Renal pelvis (tissue), 12 donors: ENCODE measurements around the gene ARHGEF3. TPM values are rescaled to one million over a fixed set of nuclear protein-coding genes. Genes with fewer than 3 reads are reported as not detected.

Source experiments
- DNase-seq: peaks from one replicate; pipeline ENCODE4 v3.0.0-alpha.2; 2013
- long read RNA-seq, 16 experiments: transcript quantifications; one replicate each; lab custom pipeline, GENCODE V29; 2026
- polyA plus RNA-seq, 3 donors: library from polyadenylated mRNA; unstranded; fragments of 120-200 nt; gene quantifications; one replicate each; pipeline ENCODE4 v1.2.1, GENCODE V29; 2013; ENCODE audit not compliant: insufficient read length in 3 of 3

Gene ARHGEF3, protein sequence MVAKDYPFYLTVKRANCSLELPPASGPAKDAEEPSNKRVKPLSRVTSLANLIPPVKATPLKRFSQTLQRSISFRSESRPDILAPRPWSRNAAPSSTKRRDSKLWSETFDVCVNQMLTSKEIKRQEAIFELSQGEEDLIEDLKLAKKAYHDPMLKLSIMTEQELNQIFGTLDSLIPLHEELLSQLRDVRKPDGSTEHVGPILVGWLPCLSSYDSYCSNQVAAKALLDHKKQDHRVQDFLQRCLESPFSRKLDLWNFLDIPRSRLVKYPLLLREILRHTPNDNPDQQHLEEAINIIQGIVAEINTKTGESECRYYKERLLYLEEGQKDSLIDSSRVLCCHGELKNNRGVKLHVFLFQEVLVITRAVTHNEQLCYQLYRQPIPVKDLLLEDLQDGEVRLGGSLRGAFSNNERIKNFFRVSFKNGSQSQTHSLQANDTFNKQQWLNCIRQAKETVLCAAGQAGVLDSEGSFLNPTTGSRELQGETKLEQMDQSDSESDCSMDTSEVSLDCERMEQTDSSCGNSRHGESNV
- 10 to 100 TPM; 73.5 to 86.4 (median 77.8) TPM for polyA plus RNA-seq
- long read RNA-seq, donor 1, transcript ARHGEF3-201 (10 exons, 3,602 nt) = major isoform, 14 of 26 reads
- long read RNA-seq, donor 1, partial matches to known transcripts = 8 of 26 reads
- long read RNA-seq, donor 1, other reads (novel, unspliced or antisense) = 0 of 26 reads
- long read RNA-seq, donor 2, transcript ARHGEF3-201 (10 exons, 3,602 nt) = major isoform, 15 of 18 reads
- long read RNA-seq, donor 2, partial matches to known transcripts = 0 of 18 reads
- long read RNA-seq, donor 2, other reads (novel, unspliced or antisense) = 0 of 18 reads
- long read RNA-seq, donor 3, transcript ARHGEF3-201 (10 exons, 3,602 nt) = major isoform, 7 of 11 reads
- long read RNA-seq, donor 3, partial matches to known transcripts = 0 of 11 reads
- long read RNA-seq, donor 3, other reads (novel, unspliced or antisense) = 0 of 11 reads
- long read RNA-seq, donor 4, transcript ARHGEF3-201 (10 exons, 3,602 nt) = major isoform, 12 of 17 reads
- long read RNA-seq, donor 4, partial matches to known transcripts = 0 of 17 reads
- long read RNA-seq, donor 4, other reads (novel, unspliced or antisense) = 0 of 17 reads
- long read RNA-seq, donor 5, transcript ARHGEF3-201 (10 exons, 3,602 nt) = major isoform, 5 of 7 reads
- long read RNA-seq, donor 5, partial matches to known transcripts = 0 of 7 reads
- long read RNA-seq, donor 5, other reads (novel, unspliced or antisense) = 0 of 7 reads
- long read RNA-seq, donor 6, transcript ARHGEF3-212 (9 exons, 2,024 nt) = minor isoform, 5 of 43 reads
- long read RNA-seq, donor 6, transcript ARHGEF3-201 (10 exons, 3,602 nt) = major isoform, 14 of 43 reads
- long read RNA-seq, donor 6, partial matches to known transcripts = 20 of 43 reads
- long read RNA-seq, donor 6, other reads (novel, unspliced or antisense) = 0 of 43 reads
- long read RNA-seq, donor 7, transcript ARHGEF3-201 (10 exons, 3,602 nt) = major isoform, 11 of 30 reads
- long read RNA-seq, donor 7, transcript ARHGEF3-212 (9 exons, 2,024 nt) = minor isoform, 9 of 30 reads
- long read RNA-seq, donor 7, partial matches to known transcripts = 5 of 30 reads
- long read RNA-seq, donor 7, other reads (novel, unspliced or antisense) = 0 of 30 reads
- long read RNA-seq, donor 8, partial matches to known transcripts = 0 of 1 reads
- long read RNA-seq, donor 8, other reads (novel, unspliced or antisense) = 0 of 1 reads
- long read RNA-seq, donor 9, transcript ARHGEF3-212 (9 exons, 2,024 nt) = minor isoform, 11 of 28 reads
- long read RNA-seq, donor 9, transcript ARHGEF3-201 (10 exons, 3,602 nt) = major isoform, 16 of 28 reads
- long read RNA-seq, donor 9, partial matches to known transcripts = 0 of 28 reads
- long read RNA-seq, donor 9, other reads (novel, unspliced or antisense) = 0 of 28 reads
- long read RNA-seq, donor 10, transcript ARHGEF3-201 (10 exons, 3,602 nt) = major isoform, 6 of 9 reads
- long read RNA-seq, donor 10, partial matches to known transcripts = 0 of 9 reads
- long read RNA-seq, donor 10, other reads (novel, unspliced or antisense) = 0 of 9 reads
- long read RNA-seq, donor 11, transcript ARHGEF3-212 (9 exons, 2,024 nt) = minor isoform, 5 of 16 reads
- long read RNA-seq, donor 11, transcript ARHGEF3-201 (10 exons, 3,602 nt) = major isoform, 7 of 16 reads
- long read RNA-seq, donor 11, partial matches to known transcripts = 0 of 16 reads
- long read RNA-seq, donor 11, other reads (novel, unspliced or antisense) = 0 of 16 reads
- long read RNA-seq, donor 12, transcript ARHGEF3-201 (10 exons, 3,602 nt) = major isoform, 13 of 22 reads
- long read RNA-seq, donor 12, transcript ARHGEF3-212 (9 exons, 2,024 nt) = minor isoform, 7 of 22 reads
- long read RNA-seq, donor 12, partial matches to known transcripts = 0 of 22 reads
- long read RNA-seq, donor 12, other reads (novel, unspliced or antisense) = 0 of 22 reads
- long read RNA-seq, donor 13, partial matches to known transcripts = 11 of 19 reads
- long read RNA-seq, donor 13, other reads (novel, unspliced or antisense) = 0 of 19 reads
- long read RNA-seq, donor 14 = 0 reads
- long read RNA-seq, donor 15, transcript ARHGEF3-201 (10 exons, 3,602 nt) = major isoform, 6 of 39 reads
- long read RNA-seq, donor 15, partial matches to known transcripts = 28 of 39 reads
- long read RNA-seq, donor 15, other reads (novel, unspliced or antisense) = 0 of 39 reads
- long read RNA-seq, donor 16, transcript ARHGEF3-212 (9 exons, 2,024 nt) = major isoform, 7 of 53 reads
- long read RNA-seq, donor 16, transcript ARHGEF3-201 (10 exons, 3,602 nt) = minor isoform, 5 of 53 reads
- long read RNA-seq, donor 16, partial matches to known transcripts = 39 of 53 reads
- long read RNA-seq, donor 16, other reads (novel, unspliced or antisense) = 0 of 53 reads

DNA sequence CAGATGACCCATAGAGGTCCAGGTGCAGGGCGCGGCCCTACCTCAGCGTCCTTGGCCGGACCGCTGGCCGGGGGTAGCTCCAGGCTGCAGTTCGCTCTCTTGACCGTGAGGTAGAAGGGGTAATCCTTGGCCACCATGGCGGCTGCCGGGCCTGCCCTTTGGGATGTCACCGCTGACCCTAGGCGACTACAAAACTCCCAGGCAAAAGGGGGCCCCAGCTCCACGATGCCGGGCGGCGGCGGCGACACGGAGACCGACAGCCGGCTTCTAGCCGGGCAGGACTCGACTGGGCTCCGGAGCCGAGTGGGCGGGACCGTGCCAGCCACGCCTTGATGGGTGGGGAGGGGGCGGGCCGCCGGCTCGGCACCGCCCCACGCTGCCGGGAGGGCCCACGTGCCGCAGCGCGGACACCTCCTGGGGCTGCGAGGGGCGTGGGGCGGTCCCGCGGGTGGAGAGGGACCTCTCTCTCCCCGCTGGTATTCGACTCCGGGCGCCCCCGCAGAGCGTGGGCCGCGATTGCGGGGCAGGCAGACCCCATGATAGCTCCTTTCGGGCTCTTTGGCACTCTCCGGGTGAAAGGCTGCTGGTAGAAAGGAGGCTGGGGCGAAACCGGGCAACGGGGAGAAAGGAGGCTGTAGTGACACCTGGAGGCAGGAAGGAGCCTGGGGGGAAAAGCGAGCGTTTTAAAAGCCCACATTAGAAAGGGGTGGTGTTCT, at the start of gene ARHGEF3:
ARHGEF3 (minus strand) TSS at position 288 of the 716 bp plus-strand sequence; CDS start at position 137, 151 bp downstream.
- DNase-seq = peak; percentile 76

DNA sequence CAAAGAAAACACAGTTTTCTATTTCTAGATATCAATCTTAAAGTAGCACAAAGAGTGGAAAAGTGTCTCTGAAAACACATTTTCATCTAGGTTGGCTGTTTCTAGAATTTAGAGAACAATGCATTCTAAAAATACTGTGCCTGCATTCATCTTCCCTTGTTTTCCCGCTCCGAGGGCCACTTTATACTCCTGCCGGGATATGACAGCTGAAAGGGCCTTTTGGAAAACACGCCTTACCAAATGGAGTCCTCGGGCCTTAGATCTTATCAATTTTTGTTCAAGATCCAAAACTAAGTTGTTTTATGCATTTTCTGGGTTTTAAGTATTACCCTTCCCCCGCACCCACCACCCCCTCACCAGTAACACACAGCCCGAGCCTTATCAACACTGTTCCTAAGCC, 47.9 kb upstream of the ARHGEF3 start:
- DNase-seq = no peak

DNA sequence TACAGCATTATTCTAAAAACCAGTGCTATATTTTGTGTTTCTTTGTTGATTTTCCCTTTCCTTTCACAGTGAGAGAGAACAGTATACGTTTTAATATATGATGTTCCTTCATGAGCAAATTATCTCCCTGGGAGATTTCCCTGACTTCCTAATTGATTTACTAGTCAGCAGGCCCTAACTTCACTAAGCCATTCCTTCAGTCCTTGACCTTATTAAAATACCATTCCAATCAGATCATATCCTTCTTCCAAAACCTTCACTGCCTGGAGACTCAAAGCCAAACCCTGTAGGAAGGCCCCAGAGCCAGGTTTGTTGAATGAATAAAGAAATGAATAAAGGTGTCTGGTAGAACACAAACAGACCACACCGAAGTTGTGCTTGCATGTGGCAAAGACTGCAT, 43.8 kb upstream of the ARHGEF3 start:
- DNase-seq = no peak

DNA sequence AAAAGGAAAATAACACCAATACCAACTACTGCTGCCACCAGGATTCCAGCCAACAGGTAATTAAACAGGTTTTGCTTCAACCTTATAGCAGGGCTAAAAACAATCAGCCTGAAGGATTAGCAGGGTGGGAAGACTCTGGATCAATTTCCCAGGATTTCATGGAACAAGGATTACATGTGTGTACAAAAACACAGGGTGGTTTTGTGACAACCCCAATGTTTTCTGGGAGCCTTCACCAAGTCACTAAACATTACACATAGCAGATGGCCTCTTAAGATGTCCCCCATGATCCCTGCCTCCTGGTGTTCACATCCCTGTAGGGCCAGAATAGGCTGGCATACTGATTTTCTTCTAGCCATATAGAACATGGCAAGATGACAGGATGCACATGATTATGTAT, 42.8 kb upstream of the ARHGEF3 start:
- DNase-seq = no peak

DNA sequence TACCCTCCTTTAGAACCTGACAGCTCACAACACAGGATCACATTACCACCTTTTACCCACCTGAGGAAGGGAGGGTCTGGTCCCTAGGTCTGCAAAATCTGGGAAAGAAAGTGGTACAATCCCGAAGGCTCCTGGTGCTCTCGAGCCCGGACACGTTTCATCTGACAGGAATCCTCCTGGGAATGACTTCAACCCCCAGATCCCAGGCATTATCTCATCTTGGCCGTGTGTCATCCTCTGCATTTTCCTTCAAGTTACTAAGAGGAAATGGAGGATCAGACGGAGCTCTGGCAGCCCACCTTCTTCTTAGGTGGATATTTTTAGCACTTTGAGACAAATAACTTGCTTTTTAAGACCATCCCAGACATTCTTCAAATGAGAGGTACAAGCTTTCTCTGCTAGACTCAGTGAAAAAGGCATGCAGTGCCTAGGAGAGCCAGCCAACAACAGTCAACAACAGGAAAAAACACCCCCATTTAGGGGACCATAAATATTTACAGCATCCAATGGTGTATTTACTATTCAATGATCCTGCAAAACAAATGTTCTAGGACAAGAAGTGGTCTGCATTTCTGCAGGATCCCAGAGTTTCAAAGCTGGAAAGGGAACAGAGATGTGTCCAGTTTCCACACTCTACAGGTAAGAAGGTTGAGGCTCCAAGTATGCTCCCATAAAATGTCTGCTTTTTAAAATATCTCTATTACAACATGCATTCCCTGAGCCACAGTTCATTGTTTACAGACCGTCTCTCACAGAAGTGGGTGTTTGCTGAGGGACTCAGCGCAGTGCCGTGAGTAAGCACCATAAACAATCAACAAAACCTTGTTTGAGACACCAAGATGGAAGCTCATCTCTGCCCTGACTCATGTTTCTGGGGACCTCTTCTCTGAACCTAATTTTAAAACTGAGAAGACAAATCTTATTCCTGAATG, 38.3 kb upstream of the ARHGEF3 start:
- no peak for DNase-seq

DNA sequence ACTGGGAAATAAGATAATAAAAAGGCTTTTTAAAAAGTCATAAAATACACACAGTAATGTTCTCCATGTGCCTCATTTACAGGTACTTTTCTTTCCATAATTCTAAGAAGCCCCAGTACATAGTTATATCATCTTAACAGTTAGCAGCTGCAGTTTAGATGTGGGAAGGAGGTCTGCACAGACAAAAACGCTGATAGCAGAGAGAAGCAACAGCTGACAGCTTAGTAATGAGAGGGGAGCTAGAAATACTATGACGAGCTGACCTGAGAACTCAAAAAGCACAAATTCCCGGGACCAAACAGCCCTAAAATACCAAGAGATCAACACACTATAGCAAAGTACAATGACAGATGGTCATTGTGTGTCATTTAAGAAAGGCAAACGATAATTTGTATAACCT, 36.7 kb upstream of the ARHGEF3 start:
- no peak for DNase-seq

DNA sequence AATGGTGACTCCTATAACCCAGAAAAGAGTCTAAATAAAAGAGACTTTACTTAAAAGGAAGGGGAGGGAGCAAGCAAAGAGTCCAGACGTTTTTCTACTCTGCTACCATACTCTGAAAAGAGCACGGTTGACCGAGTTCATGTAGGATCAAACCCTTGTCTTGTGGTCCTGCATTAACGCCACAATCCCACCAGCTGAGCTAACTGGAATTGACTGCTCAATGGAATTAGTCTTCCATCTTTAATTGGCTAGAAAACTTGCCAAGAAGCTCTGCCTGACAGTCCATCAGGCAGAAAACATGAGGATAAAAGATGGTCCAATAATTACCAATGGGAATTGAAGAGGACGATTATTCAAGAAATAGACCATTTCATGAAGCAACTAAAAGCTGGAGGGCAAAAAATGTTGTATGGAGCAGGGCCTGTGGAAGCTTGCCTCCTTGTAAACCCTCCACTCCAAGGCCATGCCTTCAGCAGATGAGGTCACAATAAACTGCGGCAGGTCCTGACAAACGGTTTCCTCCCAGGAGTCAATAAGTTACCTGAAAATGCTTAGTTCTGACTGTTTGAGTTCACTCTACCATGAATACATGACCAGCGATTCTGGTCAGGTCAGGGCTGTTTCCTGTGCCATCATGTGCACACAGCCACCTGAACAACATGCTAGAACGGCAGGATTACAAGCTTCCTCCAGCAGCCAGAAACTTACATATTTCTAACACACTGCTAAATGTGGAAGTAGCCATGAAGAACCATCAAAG, 35.6 kb upstream of the ARHGEF3 start:
- DNase-seq = peak; percentile 67

DNA sequence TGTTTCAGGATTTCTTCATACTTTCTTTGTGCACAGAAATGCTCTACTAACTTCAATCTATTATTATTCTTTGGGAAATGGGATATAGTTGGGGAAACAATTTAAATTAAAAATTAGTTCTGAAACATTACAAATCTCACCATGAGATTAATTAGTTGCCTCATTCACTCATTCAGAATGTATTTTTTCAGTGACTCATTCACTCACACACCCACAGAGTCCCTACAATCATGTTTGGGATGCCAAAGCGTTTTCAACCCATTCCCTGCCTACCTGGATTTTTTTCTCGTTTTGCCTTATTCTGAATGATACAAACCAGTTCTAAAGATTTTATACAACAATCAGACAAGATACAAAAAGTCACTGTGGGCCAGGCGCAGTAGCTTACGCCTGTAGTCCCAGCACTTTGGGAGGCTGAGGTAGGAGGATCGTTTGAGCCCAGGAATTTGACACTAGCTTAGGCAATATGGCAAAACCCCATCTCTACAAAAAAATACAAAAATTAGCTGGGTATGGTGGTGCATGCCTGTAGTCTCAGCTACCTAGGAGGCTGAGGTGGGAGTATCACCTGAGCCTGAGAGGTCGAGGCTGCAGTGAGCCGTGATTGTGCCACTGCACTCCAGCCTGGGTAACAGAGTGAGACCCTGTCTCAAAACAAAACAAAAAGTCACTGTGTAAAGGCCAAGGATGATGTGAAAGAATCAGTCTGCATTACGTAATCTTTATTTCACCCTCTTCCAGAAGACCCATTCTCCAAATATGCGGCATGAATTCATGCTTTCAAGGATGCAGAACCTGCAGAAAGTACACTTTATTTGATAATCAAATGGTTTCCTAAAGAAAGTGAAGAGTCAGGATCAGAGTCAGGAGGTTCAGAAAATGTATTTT, 34.8 kb upstream of the ARHGEF3 start:
- no peak for DNase-seq

DNA sequence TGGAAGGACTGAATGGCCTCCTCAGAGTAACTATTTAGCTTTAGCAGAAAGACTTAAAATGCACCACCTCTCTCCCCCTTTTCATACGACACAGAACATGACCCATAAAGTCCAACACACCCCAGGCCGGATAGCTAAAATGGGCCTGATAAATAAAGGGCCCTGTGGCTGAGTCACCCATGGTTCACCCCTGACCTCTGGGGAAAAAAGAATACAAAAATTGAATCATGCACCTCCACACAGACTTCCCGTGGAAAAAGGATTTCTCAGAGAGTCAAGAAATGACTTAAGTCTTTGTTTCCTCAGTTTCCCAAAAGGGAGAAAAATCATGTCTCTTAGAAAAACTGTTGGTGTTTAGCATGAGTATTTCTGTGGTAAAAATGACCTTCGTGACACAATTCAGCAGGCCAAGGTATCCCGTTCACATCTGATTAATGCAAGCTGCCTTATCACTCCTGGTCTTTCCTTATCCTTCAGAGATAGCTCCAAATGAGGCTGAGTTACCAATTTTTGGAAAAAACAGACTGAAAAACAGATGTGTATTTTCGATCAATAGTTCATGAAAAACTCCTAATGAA, 34.0 kb upstream of the ARHGEF3 start:
- no peak for DNase-seq

DNA sequence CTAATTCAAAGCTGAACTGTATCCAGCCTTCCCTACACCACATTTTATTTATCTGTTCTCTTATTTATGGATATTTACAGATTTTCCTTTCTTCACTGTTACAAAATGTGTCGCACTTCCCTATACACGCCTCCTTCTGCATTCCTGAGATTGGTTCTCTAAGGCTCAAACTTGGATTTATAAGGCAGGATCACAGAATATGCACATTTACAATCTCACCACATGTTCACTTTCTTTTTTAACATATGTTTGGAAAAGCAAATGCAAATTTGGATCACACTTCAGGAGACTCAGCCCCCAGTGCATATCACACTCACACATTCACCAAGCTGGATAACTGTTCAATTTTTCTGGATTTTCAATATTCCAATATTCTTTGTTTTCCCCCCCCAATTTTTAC, 31.8 kb upstream of the ARHGEF3 start:
- DNase-seq = no peak

DNA sequence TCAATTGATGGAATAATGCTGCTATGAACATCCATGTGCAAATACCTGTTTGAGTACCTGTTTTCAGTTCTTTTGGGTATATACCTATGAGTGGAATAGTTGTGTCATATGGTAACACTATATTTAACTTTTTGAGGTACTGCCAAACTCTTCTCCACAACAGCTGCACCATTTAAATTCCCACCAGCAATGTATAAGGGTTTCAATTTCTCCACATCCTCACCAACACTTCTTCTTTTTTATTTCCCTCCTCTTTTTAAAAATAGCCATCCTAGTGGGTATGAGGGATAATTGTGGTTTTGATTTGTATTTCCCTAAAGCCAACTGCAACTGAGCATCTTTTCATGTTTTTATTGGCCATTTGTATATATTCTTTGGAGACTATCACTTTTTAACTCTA, 31.3 kb upstream of the ARHGEF3 start:
- DNase-seq = no peak

DNA sequence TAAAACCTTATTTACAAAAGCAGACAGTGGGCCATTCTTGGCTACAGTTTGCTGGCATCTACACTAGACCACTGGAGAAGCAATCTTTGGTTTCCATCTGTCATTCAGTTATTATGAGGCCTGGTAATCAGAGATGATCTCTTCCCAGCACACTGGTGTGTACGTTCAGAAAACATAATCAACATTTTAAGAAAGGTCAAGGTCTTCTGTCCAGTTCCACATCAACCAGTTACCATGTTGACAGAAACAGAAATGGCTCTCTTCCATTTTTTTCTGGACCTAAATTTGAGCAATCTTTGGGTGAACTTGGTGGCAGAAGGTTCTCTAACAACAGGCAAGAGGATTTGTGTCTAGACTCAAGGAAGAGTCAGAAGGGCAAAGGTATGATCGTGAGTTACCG, 29.8 kb upstream of the ARHGEF3 start:
- DNase-seq = no peak

DNA sequence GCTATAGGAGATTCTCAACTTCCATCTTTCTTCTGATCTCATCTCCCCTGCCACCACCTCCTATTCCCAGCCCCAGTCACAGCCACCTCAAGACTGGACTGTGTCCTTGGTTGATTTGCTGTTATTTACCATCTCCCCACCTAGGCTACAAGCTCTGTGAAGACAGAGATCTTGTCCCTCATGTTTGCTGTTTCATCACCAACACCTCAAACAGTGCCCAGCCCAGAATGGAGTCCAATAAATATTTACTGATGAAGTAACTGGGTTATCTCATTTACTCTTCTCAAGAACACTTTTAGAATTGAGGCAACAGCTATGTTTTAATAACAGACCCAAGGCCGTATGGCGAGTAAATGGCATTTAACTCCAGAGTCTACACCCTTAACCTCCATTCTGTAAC, 29.1 kb upstream of the ARHGEF3 start:
- DNase-seq = no peak

DNA sequence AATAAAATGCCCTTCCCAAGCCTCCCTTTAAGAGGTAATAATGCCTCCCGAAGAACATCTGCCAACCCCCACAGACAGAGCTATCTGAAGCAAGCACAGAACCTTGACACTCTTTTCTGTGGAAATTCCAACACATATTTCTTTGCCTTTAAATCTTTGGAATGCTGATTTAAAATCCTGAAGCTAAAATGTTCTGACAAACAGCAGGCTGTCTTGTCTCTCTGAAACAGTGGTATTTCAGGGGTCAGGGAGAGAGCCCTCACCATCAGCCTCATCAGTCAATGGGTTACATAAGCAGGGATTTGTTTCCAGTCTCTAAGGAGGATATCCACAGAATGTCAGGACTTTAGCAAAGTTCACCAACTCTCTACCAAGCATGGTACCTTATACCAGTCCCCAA, 27.8 kb upstream of the ARHGEF3 start:
- no peak for DNase-seq
